Right lobe of liver (tissue), 6 donors: ENCODE data around the gene ANKRD44. TPM values are rescaled to one million over a fixed set of nuclear protein-coding genes. Genes with fewer than 3 reads are reported as not detected.

ENCODE experiments used
- ATAC-seq, 4 donors: fragments of 200-7000 bp; cut with Tn5 transposase; one replicate each; pipeline ENCODE4 v1.9.1; 2020; ENCODE audit warnings: mild to moderate bottlenecking in 4 of 4, moderate library complexity in 4 of 4
- DNase-seq, 3 donors: peaks; one replicate each; pipeline ENCODE4 v3.0.0-alpha.2; 2020
- H3K27ac ChIP-seq, 3 donors: fragments of 200-600 bp; one replicate each; pipeline ENCODE4 v1.8.0; 2022
- H3K27me3 ChIP-seq, 2 donors: fragments of 200-600 bp; one replicate each; pipeline ENCODE4 v1.8.0; 2022
- H3K36me3 ChIP-seq, 4 donors: fragments of 200-600 bp; sonication (generic) in 1 of 4; one replicate each; pipeline versions ENCODE4 v1.5.1 to v1.8.0; 2017 to 2022; ENCODE audit warnings: control low read depth in 1 of 4
- H3K4me1 ChIP-seq, 4 donors: fragments of 200-600 bp; sonication (generic) in 1 of 4; one replicate each; pipeline versions ENCODE4 v1.5.1 to v1.8.0; 2017 to 2022; ENCODE audit warnings: control low read depth in 1 of 4
- H3K4me3 ChIP-seq, 3 donors: fragments of 200-600 bp; one replicate each; pipeline ENCODE4 v1.8.0; 2022
- H3K9me3 ChIP-seq, 4 donors: fragments of 200-600 bp; sonication (generic) in 1 of 4; one replicate each; pipeline versions ENCODE4 v1.5.1 to v1.8.0; 2017 to 2022; ENCODE audit warnings: control low read depth in 1 of 4
- CTCF ChIP-seq, 4 donors: fragments of 200-600 bp in 3 of 4; fragments of 450-650 bp in 1 of 4; IDR thresholded peaks; one replicate each; pipeline versions ENCODE4 v1.5.1 to v1.8.0; 2016 to 2022; ENCODE audit warnings: antibody characterized with exemption in 4 of 4, mild to moderate bottlenecking in 2 of 4
- POLR2A ChIP-seq: fragments of 450-650 bp; IDR thresholded peaks from one replicate; pipeline ENCODE4 v1.6.1; 2017; ENCODE audit warnings: antibody characterized with exemption, mild to moderate bottlenecking
- WGBS: methylation state at CpG from one replicate; pipeline ENCODE4 v1.1.6; 2018; ENCODE audit warnings: low coverage, low lambda C conversion rate; ENCODE audit not compliant: insufficient coverage; ENCODE audit errors: missing lambda C conversion rate; 5-methylcytosine and 5-hydroxymethylcytosine counted together
- intact Hi-C, 2 donors: fragments of 100-400 bp; cut with DNase I; formaldehyde crosslinking; loops; one replicate each; pipeline versions ENCODE4 v1.11.2 to v1.14.1; 2022
- total RNA-seq, 6 experiments: library from RNA; depleted of rRNA in 2 of 6; stranded (reverse); fragments of >200 nt in 2 of 6; fragmentation: NEBNext Ultra II Directional in 3 of 6; extraction: Animal tissue kit (Norgen Biotek cat#: 25700) in 3 of 6; gene quantifications; one replicate each; pipeline versions ENCODE4 v1.1.0 to v1.2.4, GENCODE V29; 2016 to 2023
- donor health status: DM: no; HTN: yes; CAD: no.
- donor health status: DM: no; HTN: no; CAD: no.
- donor health status: DM: no; HTN: no; CAD: no.
- donor health status: DM: no; HTN: yes; CAD: no.
- donor health status: DM: no; HTN: yes; CAD: no.

ANKRD44 gene
- total RNA-seq, 6 experiments from 2014 or later = 7.9 to 19.5 (median 13.3) TPM

GRCh38 chr2:197255543-197255942 is 55.0 kb downstream of the ANKRD44 start:
- Histone ChIP-seq H3K9me3 (no peaks in the 10 kb centered on the region), H3K27me3 (no peaks in the 10 kb centered on the region), H3K27ac (peak overlapping the region; percentile 5 to 18 (median 13)), H3K4me1 (no peaks in the 10 kb centered on the region), H3K36me3 (no peaks in the 10 kb centered on the region), H3K4me3 (no peak overlapping the region)
- WGBS = 31% methylated on average over 8 of the region's 9 CpGs
- peak; percentile 62 to 82 (median 71) for DNase-seq
- no peak for TF ChIP-seq CTCF (IDR thresholded peaks at IDR 0.05)
- no peak for TF ChIP-seq POLR2A
- ATAC-seq = peak; percentile 82 to 95 (median 90)
- intact Hi-C loops = no loop called here

GRCh38 chr2:197254776-197255530 is 55.6 kb downstream of the ANKRD44 start:
- WGBS = 65% methylated on average over 5 of the region's 5 CpGs
- peak in 2 of 4 donors; percentile 25 to 28 for ATAC-seq
- no peaks in the 10 kb centered on the region for H3K4me1 ChIP-seq

GRCh38 chr2:197251576-197251975 is 59.0 kb downstream of the ANKRD44 start:
- no peaks in the 10 kb centered on the region for H3K9me3 ChIP-seq
- WGBS = 73% methylated on average over 4 of the region's 4 CpGs
- H3K36me3 ChIP-seq = no peaks in the 10 kb centered on the region
- DNase-seq = no peak
- TF ChIP-seq POLR2A (no peak), CTCF (IDR thresholded peaks at IDR 0.05) (no peak)
- no peak for ATAC-seq
- intact Hi-C loops = no loop called here
- no peak overlapping the region for H3K4me3 ChIP-seq
- no peak overlapping the region for H3K27ac ChIP-seq
- no peaks in the 10 kb centered on the region for H3K27me3 ChIP-seq
- no peaks in the 10 kb centered on the region for H3K4me1 ChIP-seq

More at GRCh38 chr2:197254776-197255530, 55.6 kb downstream of the ANKRD44 start:
- Histone ChIP-seq H3K27me3 (no peaks in the 10 kb centered on the region), H3K4me3 (no peak overlapping the region), H3K36me3 (no peaks in the 10 kb centered on the region), H3K9me3 (no peaks in the 10 kb centered on the region), H3K27ac (no peak overlapping the region)
- intact Hi-C loops = no loop called here
- no peak for DNase-seq
- no peak for TF ChIP-seq POLR2A
- no peak for TF ChIP-seq CTCF (IDR thresholded peaks at IDR 0.05)

GRCh38 chr2:197251163-197251562 is 59.4 kb downstream of the ANKRD44 start:
- H3K27me3 ChIP-seq = no peaks in the 10 kb centered on the region
- no peaks in the 10 kb centered on the region for H3K9me3 ChIP-seq
- TF ChIP-seq CTCF (IDR thresholded peaks at IDR 0.05) (no peak), POLR2A (no peak)
- DNase-seq = no peak
- WGBS = 63% methylated on average over 3 of the region's 3 CpGs
- H3K36me3 ChIP-seq = no peaks in the 10 kb centered on the region
- intact Hi-C loops = no loop called here
- ATAC-seq = no peak
- H3K4me1 ChIP-seq = no peaks in the 10 kb centered on the region
- no peak overlapping the region for H3K27ac ChIP-seq
- no peak overlapping the region for H3K4me3 ChIP-seq
